ENCODE measurements around the gene IGFBP5. TPM values are rescaled to one million over a fixed set of nuclear protein-coding genes. Genes with fewer than 3 reads are reported as not detected.

The IGFBP5 gene
- total RNA-seq, 1 experiment from 2014 or later, result 3.9 TPM

DNA sequence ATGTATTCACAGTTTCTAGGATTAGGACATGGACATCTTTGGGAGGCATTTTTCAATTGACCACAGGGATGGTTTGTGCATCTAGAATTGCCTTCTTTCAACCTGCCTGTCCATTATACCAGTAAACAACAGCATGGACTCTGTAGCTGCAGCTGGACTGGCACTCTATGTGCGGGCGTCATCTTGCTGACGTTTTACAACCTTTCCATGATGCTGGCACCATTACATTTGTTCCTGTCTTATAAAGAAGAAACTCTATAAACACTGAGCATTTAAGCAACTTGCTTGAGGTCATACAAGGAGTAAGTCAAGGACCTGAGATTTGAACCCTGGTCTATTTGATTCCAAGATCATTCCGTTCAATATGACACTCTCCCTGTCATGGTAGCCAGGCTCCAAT, 25.4 kb upstream of the IGFBP5 start:
- Histone ChIP-seq H3K9me2 (ENCODE audit: insufficient read depth) (no peaks in the 10 kb centered on the region), H3K4me2 (ENCODE audit: low read length) (no peak overlapping the region), H3K9ac (ENCODE audit: low read length) (no peak overlapping the region), H3K4me3 (replicated peaks in 1 of 2; ENCODE audit: low read depth in 1 of 2, low read length in 2 of 2) (no peak overlapping the region), H3K27ac (ENCODE audit: low read depth, low read length) (no peak overlapping the region), H3K27me3 (ENCODE audit: insufficient read depth, low read length) (peaks cover 17% of the 10 kb centered on the region; the same call in 1 of the 2 replicates), H2AFZ (ENCODE audit: low read depth, low read length, poor library complexity, severe bottlenecking) (no peak overlapping the region), H3K36me3 (ENCODE audit: control insufficient read depth in 1 of 2, insufficient read depth in 2 of 2, low read length in 2 of 2) (no peaks in the 10 kb centered on the region), H3K9me3 (ENCODE audit: control insufficient read depth in 1 of 2, insufficient read depth in 1 of 2, low read depth in 1 of 2, low read length in 2 of 2) (no peaks in the 10 kb centered on the region), H3K79me2 (ENCODE audit: insufficient read depth, low read length) (no peaks in the 10 kb centered on the region), H3K4me1 (ENCODE audit: control insufficient read depth in 1 of 2, insufficient read depth in 2 of 2, low read length in 2 of 2) (no peaks in the 10 kb centered on the region), H4K20me1 (ENCODE audit: insufficient read depth) (no peaks in the 10 kb centered on the region)
- no peak for ATAC-seq
- TF ChIP-seq, protein P1, sequence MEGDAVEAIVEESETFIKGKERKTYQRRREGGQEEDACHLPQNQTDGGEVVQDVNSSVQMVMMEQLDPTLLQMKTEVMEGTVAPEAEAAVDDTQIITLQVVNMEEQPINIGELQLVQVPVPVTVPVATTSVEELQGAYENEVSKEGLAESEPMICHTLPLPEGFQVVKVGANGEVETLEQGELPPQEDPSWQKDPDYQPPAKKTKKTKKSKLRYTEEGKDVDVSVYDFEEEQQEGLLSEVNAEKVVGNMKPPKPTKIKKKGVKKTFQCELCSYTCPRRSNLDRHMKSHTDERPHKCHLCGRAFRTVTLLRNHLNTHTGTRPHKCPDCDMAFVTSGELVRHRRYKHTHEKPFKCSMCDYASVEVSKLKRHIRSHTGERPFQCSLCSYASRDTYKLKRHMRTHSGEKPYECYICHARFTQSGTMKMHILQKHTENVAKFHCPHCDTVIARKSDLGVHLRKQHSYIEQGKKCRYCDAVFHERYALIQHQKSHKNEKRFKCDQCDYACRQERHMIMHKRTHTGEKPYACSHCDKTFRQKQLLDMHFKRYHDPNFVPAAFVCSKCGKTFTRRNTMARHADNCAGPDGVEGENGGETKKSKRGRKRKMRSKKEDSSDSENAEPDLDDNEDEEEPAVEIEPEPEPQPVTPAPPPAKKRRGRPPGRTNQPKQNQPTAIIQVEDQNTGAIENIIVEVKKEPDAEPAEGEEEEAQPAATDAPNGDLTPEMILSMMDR (IDR thresholded peaks at IDR 0.05 in 2 of 3, conservative IDR thresholded peaks at IDR 0.05 in 1 of 3; ENCODE audit: borderline replicate concordance in 1 of 3, insufficient read depth in 1 of 3, low read depth in 2 of 3, low read length in 2 of 3), result no peak
- TF ChIP-seq RAD21 (IDR thresholded peaks at IDR 0.05; ENCODE audit: low read depth) (no peak), EZH2 (IDR thresholded peaks at IDR 0.05) (no peak), CEBPB (IDR thresholded peaks at IDR 0.05; ENCODE audit: low read depth) (no peak)
- TF ChIP-seq, protein P2, sequence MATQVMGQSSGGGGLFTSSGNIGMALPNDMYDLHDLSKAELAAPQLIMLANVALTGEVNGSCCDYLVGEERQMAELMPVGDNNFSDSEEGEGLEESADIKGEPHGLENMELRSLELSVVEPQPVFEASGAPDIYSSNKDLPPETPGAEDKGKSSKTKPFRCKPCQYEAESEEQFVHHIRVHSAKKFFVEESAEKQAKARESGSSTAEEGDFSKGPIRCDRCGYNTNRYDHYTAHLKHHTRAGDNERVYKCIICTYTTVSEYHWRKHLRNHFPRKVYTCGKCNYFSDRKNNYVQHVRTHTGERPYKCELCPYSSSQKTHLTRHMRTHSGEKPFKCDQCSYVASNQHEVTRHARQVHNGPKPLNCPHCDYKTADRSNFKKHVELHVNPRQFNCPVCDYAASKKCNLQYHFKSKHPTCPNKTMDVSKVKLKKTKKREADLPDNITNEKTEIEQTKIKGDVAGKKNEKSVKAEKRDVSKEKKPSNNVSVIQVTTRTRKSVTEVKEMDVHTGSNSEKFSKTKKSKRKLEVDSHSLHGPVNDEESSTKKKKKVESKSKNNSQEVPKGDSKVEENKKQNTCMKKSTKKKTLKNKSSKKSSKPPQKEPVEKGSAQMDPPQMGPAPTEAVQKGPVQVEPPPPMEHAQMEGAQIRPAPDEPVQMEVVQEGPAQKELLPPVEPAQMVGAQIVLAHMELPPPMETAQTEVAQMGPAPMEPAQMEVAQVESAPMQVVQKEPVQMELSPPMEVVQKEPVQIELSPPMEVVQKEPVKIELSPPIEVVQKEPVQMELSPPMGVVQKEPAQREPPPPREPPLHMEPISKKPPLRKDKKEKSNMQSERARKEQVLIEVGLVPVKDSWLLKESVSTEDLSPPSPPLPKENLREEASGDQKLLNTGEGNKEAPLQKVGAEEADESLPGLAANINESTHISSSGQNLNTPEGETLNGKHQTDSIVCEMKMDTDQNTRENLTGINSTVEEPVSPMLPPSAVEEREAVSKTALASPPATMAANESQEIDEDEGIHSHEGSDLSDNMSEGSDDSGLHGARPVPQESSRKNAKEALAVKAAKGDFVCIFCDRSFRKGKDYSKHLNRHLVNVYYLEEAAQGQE (IDR thresholded peaks at IDR 0.05; ENCODE audit: low read depth), result no peak
- TF ChIP-seq, protein P3, sequence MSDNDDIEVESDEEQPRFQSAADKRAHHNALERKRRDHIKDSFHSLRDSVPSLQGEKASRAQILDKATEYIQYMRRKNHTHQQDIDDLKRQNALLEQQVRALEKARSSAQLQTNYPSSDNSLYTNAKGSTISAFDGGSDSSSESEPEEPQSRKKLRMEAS (IDR thresholded peaks at IDR 0.05), result no peak
- no peak for DNase-seq (ENCODE audit: low read depth, low spot score)
- no TSS peak for BruUV-seq (replicated peaks)
- intact Hi-C loops (cut with micrococcal nuclease), result no loop called here
- CTCF ChIA-PET, result no interaction called here
- RAD21 ChIA-PET (ENCODE audit: low non-redundant PET in 1 of 2, low total read pairs in 2 of 2, uncharacterized antibody in 2 of 2, unreplicated experiment in 2 of 2), result no interaction called here
- POLR2A ChIA-PET, result no interaction called here
